Thyroid gland (tissue), 4 donors: ENCODE data around the gene GNA15. TPM values are rescaled to one million over a fixed set of nuclear protein-coding genes. Genes with fewer than 3 reads are reported as not detected.

ENCODE experiments used
- DNase-seq, 2 donors: peaks; one replicate each; pipeline ENCODE4 v3.0.0-alpha.2; 2019
- H3K27ac ChIP-seq, 3 donors: fragments of 200-600 bp; sonication (generic); 1 replicate in 2 of 3; 2 replicates in 1 of 3; pipeline ENCODE4 v1.5.1; 2016 to 2019; ENCODE audit warnings: mild to moderate bottlenecking in 1 of 3, moderate library complexity in 1 of 3
- H3K27me3 ChIP-seq: fragments of 200-600 bp; sonication (generic); one replicate; pipeline ENCODE4 v1.5.1; 2019
- H3K36me3 ChIP-seq, 2 donors: fragments of 200-600 bp; sonication (generic); one replicate each; pipeline ENCODE4 v1.5.1; 2016 to 2019
- H3K4me1 ChIP-seq, 2 donors: fragments of 200-600 bp; sonication (generic); one replicate each; pipeline ENCODE4 v1.5.1; 2017 to 2019
- H3K4me3 ChIP-seq, 3 donors: fragments of 200-600 bp; sonication (generic); replicated peaks in 1 of 3; 1 replicate in 2 of 3; 2 replicates in 1 of 3; pipeline ENCODE4 v1.5.1; 2016; ENCODE audit warnings: mild to moderate bottlenecking in 1 of 3
- H3K9me3 ChIP-seq: fragments of 200-600 bp; sonication (generic); one replicate; pipeline ENCODE4 v1.5.1; 2017
- POLR2A ChIP-seq, 2 donors: fragments of 450-650 bp; IDR thresholded peaks; one replicate each; pipeline ENCODE4 v1.6.1; 2017; ENCODE audit warnings: antibody characterized with exemption in 2 of 2, mild to moderate bottlenecking in 2 of 2, moderate library complexity in 1 of 2
- WGBS, 2 donors: methylation state at CpG; one replicate each; pipeline ENCODE4 v1.1.5; 2017; 5-methylcytosine and 5-hydroxymethylcytosine counted together
- intact Hi-C: fragments of 100-400 bp; cut with DNase I; formaldehyde crosslinking; loops from one replicate; pipeline ENCODE4 v1.15.1; 2023
- total RNA-seq, 4 donors: library from RNA; depleted of rRNA; stranded (reverse); fragments of >200 nt; gene quantifications; one replicate each; pipeline ENCODE4 v1.2.3, GENCODE V29; 2016
- TF ChIP-seq, protein P1 (sequence below), 6 experiments: fragments of 200-600 bp in 3 of 6; fragments of 450-650 bp in 3 of 6; sonication (generic) in 3 of 6; IDR thresholded peaks; one replicate each; pipeline ENCODE4 v1.5.1; 2016 to 2019; ENCODE audit warnings: antibody characterized with exemption in 6 of 6, mild to moderate bottlenecking in 2 of 6, inconsistent platforms in 1 of 6, moderate library complexity in 1 of 6

The GNA15 gene
- total RNA-seq, 4 donors from 2014 or later, result 0.88 to 4.6 (median 2.1) TPM

DNA sequence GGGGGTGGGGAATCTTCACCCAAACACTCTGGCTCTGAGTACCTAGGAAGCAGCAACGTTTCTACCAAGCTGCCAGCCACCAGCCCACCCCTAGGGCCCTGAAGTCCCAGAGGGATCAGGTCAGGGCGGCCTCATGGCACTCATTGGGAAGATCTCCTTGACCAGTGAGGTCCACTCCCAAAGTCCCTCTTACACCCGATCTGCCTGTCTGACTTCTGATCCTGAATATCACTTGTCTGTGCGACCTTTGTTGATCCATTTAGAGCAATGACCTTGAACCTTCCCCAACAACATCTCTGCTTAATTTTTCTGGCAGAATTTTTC lies 2.1 kb upstream of the GNA15 start:
- 67 to 74% methylated on average over 4 of the region's 4 CpGs for WGBS, 2 donors
- H3K4me1 ChIP-seq, result no peaks in the 10 kb centered on the region
- no peaks in the 10 kb centered on the region for H3K36me3 ChIP-seq
- intact Hi-C loops, result no loop called here
- H3K4me3 ChIP-seq, result no peak overlapping the region
- no peaks in the 10 kb centered on the region for H3K27me3 ChIP-seq
- H3K9me3 ChIP-seq, result no peaks in the 10 kb centered on the region
- TF ChIP-seq, protein P1, sequence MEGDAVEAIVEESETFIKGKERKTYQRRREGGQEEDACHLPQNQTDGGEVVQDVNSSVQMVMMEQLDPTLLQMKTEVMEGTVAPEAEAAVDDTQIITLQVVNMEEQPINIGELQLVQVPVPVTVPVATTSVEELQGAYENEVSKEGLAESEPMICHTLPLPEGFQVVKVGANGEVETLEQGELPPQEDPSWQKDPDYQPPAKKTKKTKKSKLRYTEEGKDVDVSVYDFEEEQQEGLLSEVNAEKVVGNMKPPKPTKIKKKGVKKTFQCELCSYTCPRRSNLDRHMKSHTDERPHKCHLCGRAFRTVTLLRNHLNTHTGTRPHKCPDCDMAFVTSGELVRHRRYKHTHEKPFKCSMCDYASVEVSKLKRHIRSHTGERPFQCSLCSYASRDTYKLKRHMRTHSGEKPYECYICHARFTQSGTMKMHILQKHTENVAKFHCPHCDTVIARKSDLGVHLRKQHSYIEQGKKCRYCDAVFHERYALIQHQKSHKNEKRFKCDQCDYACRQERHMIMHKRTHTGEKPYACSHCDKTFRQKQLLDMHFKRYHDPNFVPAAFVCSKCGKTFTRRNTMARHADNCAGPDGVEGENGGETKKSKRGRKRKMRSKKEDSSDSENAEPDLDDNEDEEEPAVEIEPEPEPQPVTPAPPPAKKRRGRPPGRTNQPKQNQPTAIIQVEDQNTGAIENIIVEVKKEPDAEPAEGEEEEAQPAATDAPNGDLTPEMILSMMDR (IDR thresholded peaks at IDR 0.05), result no peak
- TF ChIP-seq POLR2A (IDR thresholded peaks at IDR 0.05), result no peak
- DNase-seq, result no peak
- no peak overlapping the region for H3K27ac ChIP-seq

DNA sequence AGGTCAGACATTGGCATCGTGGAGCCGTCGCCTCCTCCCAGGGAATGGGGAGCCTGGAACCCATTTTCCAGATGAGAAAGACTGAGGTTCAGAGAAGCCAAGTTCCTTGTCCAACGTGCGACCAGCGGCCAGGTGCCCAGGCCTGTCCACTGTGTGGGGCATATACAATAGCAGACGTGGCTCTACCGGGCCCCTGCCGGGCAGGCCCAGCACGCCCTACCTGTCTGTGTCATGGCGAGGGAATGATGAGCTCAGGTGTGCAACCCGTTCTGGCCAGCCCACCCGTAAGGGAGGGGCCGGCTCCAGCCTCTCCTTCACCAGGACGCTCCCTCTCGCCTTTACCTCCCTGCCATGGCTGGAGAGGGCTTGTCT lies 837 bp downstream of the GNA15 start:
- Histone ChIP-seq H3K9me3 (no peaks in the 10 kb centered on the region), H3K27ac (no peak overlapping the region), H3K4me3 (no peak overlapping the region), H3K36me3 (no peaks in the 10 kb centered on the region), H3K27me3 (no peaks in the 10 kb centered on the region), H3K4me1 (peaks cover 0 to 6% of the 10 kb centered on the region in 2 donors)
- TF ChIP-seq, protein P1 (IDR thresholded peaks at IDR 0.05), result no peak
- no peak for TF ChIP-seq POLR2A (IDR thresholded peaks at IDR 0.05)
- 80 to 83% methylated on average over 12 to 14 of the region's 16 CpGs for WGBS, 2 donors
- DNase-seq, result no peak
- intact Hi-C loops, result no loop called here

DNA sequence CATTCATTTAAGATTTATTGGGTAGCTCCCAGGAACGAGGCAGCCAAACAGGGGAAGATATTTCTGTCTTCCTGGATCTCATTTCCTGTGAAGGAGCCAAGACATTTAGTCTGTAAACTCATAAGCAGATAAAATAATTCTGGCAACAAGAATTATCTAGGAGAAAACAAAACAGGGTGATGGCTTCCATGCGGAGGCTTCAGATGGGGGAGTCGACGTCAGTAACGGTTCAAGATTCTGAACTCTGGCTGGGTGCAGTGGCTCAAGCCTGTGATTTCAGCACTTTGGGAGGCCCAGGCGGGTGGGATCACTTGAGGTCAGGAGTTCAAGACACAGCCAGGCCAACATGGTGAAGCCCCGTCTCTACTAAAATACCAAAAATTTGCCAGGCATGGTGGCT lies 1.3 kb downstream of the GNA15 start:
- 60 to 71% methylated on average over 5 to 7 of the region's 7 CpGs for WGBS, 2 donors
- no peaks in the 10 kb centered on the region for H3K9me3 ChIP-seq
- intact Hi-C loops, result no loop called here
- no peak for TF ChIP-seq POLR2A (IDR thresholded peaks at IDR 0.05)
- H3K36me3 ChIP-seq, result no peaks in the 10 kb centered on the region
- H3K4me3 ChIP-seq, result no peak overlapping the region
- no peaks in the 10 kb centered on the region for H3K27me3 ChIP-seq
- DNase-seq, result no peak
- peak overlapping the region in 1 of 3 donors; percentile 17 for H3K27ac ChIP-seq
- H3K4me1 ChIP-seq, result peaks cover 0 to 7% of the 10 kb centered on the region in 2 donors

DNA sequence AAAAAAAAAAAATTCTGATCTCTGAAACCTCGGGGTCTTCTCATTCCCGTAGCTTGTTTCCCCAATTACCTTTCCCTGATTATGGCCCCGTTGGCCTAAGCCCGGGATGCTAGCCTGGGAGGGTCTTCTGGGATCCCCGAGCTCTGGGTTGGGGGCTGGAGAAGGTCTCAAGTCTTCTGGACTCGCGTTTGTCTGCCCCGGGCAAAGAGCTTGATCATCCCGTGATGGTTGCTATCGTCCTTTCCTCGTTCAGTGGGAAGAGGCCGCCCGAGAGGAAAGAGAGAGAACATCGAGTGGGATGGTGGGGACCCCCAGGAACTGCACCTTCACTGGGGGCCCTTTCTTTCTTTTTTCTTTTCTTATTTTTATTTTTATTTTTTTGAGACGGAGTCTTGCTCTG lies 2.4 kb downstream of the GNA15 start:
- WGBS, 2 donors, result 80 to 83% methylated on average over 15 of the region's 15 CpGs
- Histone ChIP-seq H3K9me3 (no peaks in the 10 kb centered on the region), H3K4me1 (peaks cover 0 to 10% of the 10 kb centered on the region in 2 donors), H3K4me3 (no peak overlapping the region), H3K27me3 (no peaks in the 10 kb centered on the region), H3K36me3 (no peaks in the 10 kb centered on the region), H3K27ac (no peak overlapping the region)
- no peak for DNase-seq
- no peak for TF ChIP-seq POLR2A (IDR thresholded peaks at IDR 0.05)
- TF ChIP-seq, protein P1 (IDR thresholded peaks at IDR 0.05), result no peak
- intact Hi-C loops, result no loop called here

DNA sequence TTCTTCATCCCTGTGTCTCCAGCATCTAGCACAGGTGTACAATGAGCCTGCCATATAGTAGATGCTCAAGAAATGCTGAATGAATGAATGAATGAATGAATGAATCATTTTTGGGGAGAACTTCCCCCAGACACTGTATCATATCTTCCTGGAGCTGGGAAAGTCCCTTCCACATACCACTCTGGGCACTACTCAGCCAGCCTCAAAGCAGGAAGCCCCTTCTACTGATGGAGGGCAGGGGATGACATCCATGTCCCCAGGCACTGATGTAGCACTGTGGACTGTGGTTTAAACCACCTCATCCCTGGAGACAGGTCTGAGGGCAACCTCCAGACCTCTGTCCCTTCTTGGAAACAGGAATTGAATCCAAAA lies 4.8 kb downstream of the GNA15 start:
- TF ChIP-seq, protein P1 (IDR thresholded peaks at IDR 0.05), result no peak
- TF ChIP-seq POLR2A (IDR thresholded peaks at IDR 0.05), result no peak
- Histone ChIP-seq H3K9me3 (no peaks in the 10 kb centered on the region), H3K27me3 (no peaks in the 10 kb centered on the region), H3K36me3 (no peaks in the 10 kb centered on the region), H3K4me3 (no peak overlapping the region), H3K4me1 (peaks cover 0 to 10% of the 10 kb centered on the region in 2 donors), H3K27ac (no peak overlapping the region)
- DNase-seq, result no peak
- intact Hi-C loops, result no loop called here

DNA sequence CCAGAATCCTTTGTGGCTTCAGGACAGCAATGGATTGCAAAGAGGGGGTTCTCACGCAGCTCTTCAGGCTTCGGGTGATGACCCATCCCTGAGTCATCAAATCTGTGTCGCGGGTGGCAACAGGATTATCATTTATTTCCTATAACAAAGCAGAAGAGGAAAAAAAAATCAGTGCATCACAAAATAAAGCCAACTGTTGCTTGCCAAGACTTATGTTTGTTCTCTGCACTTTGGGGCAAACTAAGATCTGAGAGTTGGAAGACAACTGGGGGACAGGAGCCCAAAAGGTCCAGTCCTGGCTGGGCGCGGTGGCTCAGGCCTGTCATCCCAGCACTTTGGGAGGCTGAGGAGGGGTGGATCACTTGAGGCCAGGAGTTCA lies 6.4 kb downstream of the GNA15 start:
- no peak for DNase-seq

More for the DNA sequence above, 6.4 kb downstream of the GNA15 start:
- intact Hi-C loops, result no loop called here
- Histone ChIP-seq H3K27me3 (no peaks in the 10 kb centered on the region), H3K4me1 (peaks cover 0 to 10% of the 10 kb centered on the region in 2 donors), H3K4me3 (no peak overlapping the region), H3K36me3 (no peaks in the 10 kb centered on the region), H3K9me3 (no peaks in the 10 kb centered on the region), H3K27ac (peak overlapping the region; percentile 36 to 56 (median 37))
- 52 to 65% methylated on average over 6 of the region's 6 CpGs for WGBS, 2 donors
- no peak for TF ChIP-seq POLR2A (IDR thresholded peaks at IDR 0.05)
- TF ChIP-seq, protein P1 (IDR thresholded peaks at IDR 0.05), result no peak
